ENCODE measurements around the gene TATDN2.

GRCh38 chr3:10286133-10286524, 37.9 kb downstream of the TATDN2 start:
- no peak for TF ChIP-seq POLR2A (IDR thresholded peaks at IDR 0.05)
- no peak for TF ChIP-seq CTCF (IDR thresholded peaks at IDR 0.05 in 8 of 11, conservative IDR thresholded peaks at IDR 0.05 in 3 of 11)

Measured in spleen (tissue), 7 donors.